Measurements from ENCODE around the gene TRAF1. TPM values are rescaled to one million over a fixed set of nuclear protein-coding genes. Genes with fewer than 3 reads are reported as not detected.

TRAF1 gene
- total RNA-seq, 1 donor from 2014 or later = 1.4 TPM

DNA sequence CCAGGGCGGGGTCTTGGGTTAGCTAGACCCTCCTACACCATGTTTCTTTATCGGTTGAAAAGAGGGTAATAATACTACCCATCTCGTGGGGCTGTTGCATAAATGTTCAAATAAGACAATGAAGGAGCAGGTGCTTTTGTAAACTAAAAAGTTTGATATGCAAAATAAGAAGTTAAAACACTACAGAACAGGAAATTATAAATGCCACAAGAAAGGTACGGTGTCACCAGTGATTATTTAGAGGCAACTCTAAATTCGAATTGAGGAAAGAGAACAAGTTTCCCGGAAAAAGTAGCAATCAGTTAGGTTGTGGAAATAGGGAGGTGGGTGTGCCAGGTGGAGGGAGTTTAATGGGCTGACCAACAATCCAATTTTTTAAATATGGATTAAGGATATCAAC lies 47.1 kb downstream of the TRAF1 start:
- TF ChIP-seq, protein P1, sequence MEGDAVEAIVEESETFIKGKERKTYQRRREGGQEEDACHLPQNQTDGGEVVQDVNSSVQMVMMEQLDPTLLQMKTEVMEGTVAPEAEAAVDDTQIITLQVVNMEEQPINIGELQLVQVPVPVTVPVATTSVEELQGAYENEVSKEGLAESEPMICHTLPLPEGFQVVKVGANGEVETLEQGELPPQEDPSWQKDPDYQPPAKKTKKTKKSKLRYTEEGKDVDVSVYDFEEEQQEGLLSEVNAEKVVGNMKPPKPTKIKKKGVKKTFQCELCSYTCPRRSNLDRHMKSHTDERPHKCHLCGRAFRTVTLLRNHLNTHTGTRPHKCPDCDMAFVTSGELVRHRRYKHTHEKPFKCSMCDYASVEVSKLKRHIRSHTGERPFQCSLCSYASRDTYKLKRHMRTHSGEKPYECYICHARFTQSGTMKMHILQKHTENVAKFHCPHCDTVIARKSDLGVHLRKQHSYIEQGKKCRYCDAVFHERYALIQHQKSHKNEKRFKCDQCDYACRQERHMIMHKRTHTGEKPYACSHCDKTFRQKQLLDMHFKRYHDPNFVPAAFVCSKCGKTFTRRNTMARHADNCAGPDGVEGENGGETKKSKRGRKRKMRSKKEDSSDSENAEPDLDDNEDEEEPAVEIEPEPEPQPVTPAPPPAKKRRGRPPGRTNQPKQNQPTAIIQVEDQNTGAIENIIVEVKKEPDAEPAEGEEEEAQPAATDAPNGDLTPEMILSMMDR (IDR thresholded peaks at IDR 0.05; ENCODE audit: unreplicated experiment) = no peak
- no peak for DNase-seq (ENCODE audit: low spot score)
- Mint-ChIP-seq H3K4me3 (ENCODE audit: unreplicated experiment) (no peak overlapping the region), H3K27me3 (ENCODE audit: unreplicated experiment) (peaks cover 14% of the 10 kb centered on the region), H3K4me1 (ENCODE audit: unreplicated experiment) (peaks cover 4% of the 10 kb centered on the region), H3K9me3 (ENCODE audit: unreplicated experiment) (no peaks in the 10 kb centered on the region), H3K27ac (ENCODE audit: unreplicated experiment) (no peak overlapping the region), H3K36me3 (ENCODE audit: low read depth, unreplicated experiment) (no peaks in the 10 kb centered on the region)

DNA sequence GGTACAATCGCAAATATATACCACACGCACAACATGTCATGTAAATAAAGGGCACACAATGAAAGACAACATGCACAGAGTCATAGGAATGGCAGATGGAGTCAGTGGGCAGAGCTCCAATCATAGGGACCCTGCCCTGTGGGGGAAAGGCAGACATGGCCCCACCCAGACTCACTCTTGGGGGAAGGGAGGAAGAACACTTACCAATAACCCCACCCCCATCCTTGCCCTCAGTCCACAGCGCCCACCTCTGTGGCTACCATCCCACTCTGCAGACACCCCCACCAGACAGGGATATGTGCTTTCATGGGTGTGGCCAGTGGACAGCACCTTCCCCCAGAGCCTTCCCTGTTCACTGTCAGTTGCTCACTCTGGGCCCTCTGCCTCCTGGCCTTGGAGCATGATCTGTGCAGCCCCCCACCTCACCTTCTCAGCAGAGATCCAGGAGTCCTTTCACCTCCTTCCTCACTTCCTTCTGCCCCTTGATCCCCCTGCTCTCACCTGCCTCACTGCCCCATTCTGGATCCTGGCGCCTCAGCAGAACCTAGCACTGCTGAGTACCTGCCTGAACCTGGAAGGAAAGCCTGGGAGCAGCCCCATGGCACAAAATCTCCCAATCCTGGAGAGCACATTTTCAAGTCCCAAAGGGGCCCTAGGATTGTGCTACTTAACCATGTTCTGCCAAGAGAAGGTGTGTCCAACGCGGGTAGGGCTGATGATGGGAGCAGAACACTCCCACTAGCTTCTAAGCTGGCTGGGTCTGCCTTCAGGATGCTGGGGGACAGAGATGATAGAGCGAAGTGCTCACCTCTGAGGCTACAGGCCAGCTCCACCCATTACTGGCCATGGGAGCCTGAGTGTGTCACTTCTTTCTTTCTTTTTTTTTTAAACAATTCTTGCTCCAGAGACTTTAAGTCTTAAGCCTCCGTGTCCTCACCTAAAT lies 48.1 kb downstream of the TRAF1 start:
- Mint-ChIP-seq H3K36me3 (ENCODE audit: low read depth, unreplicated experiment) (peaks cover 5% of the 10 kb centered on the region), H3K4me3 (ENCODE audit: unreplicated experiment) (peak overlapping the region; percentile 91), H3K4me1 (ENCODE audit: unreplicated experiment) (peaks cover 4% of the 10 kb centered on the region), H3K9me3 (ENCODE audit: unreplicated experiment) (no peaks in the 10 kb centered on the region), H3K27me3 (ENCODE audit: unreplicated experiment) (peaks cover 18% of the 10 kb centered on the region), H3K27ac (ENCODE audit: unreplicated experiment) (no peak overlapping the region)
- TF ChIP-seq, protein P1 (IDR thresholded peaks at IDR 0.05; ENCODE audit: unreplicated experiment) = no peak
- no peak for DNase-seq (ENCODE audit: low spot score)

GRCh38 chr9:120877276-120878034 lies 49.1 kb downstream of the TRAF1 start:
- no peaks in the 10 kb centered on the region for H3K9me3 Mint-ChIP-seq (ENCODE audit: unreplicated experiment)
- H3K27ac Mint-ChIP-seq (ENCODE audit: unreplicated experiment) = no peak overlapping the region
- H3K4me1 Mint-ChIP-seq (ENCODE audit: unreplicated experiment) = peaks cover 4% of the 10 kb centered on the region
- DNase-seq (ENCODE audit: low spot score) = peak; percentile 38
- peaks cover 5% of the 10 kb centered on the region for H3K36me3 Mint-ChIP-seq (ENCODE audit: low read depth, unreplicated experiment)
- TF ChIP-seq, protein P1 (IDR thresholded peaks at IDR 0.05; ENCODE audit: unreplicated experiment) = no peak
- peak overlapping the region; percentile 91 for H3K4me3 Mint-ChIP-seq (ENCODE audit: unreplicated experiment)
- peaks cover 18% of the 10 kb centered on the region for H3K27me3 Mint-ChIP-seq (ENCODE audit: unreplicated experiment)

DNA sequence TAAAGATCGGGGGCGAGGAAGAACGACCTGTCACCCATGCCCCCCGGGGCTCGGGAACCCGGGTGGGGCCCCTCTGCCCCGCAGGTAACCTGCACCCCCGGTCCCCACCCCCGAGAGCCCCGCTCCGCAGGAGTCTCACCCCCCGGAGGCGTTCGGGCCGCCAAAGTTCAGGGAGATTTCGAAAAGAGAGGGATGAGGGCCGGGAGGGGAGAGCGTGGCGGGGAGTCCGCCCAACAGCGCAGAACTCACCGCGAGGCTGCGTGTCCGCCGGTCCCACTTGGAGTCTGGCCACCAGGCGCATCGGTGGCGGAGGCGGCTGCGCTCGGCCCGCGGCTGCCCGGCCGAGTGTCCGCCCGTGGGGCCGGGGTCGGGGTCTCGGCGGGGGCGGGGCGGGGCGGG lies 49.8 kb downstream of the TRAF1 start, which contains the start of gene PHF19:
PHF19 (minus strand) TSS at position 347 of the 399 bp plus-strand sequence. CDS start 2,447 bp downstream, outside the sequence.
- Mint-ChIP-seq H3K27ac (ENCODE audit: unreplicated experiment) (no peak within 1 kb of the TSS), H3K9me3 (ENCODE audit: unreplicated experiment) (no peaks in the 10 kb centered on the region), H3K4me3 (ENCODE audit: unreplicated experiment) (peak within 1 kb of the TSS; percentile 91), H3K27me3 (ENCODE audit: unreplicated experiment) (peaks cover 18% of the 10 kb centered on the region), H3K36me3 (ENCODE audit: low read depth, unreplicated experiment) (peaks cover 5% of the 10 kb centered on the region), H3K4me1 (ENCODE audit: unreplicated experiment) (peaks cover 4% of the 10 kb centered on the region)
- TF ChIP-seq, protein P1 (IDR thresholded peaks at IDR 0.05; ENCODE audit: unreplicated experiment) = no peak
- peak; percentile 27 for DNase-seq (ENCODE audit: low spot score)
